H1 (cell line): ENCODE results near the gene DCDC2. TPM values are rescaled to one million over a fixed set of nuclear protein-coding genes. Genes with fewer than 3 reads are reported as not detected.

ENCODE experiments used
- polyA plus RNA-seq, 7 experiments: library from polyadenylated mRNA; depleted of rRNA in 3 of 7; stranded (reverse) in 5 of 7; unstranded in 2 of 7; fragments of >200 nt in 5 of 7; fragments of 200-250 nt in 2 of 7; gene quantifications; 1 replicate in 5 of 7; 2 replicates in 1 of 7; 4 replicates in 1 of 7; pipeline versions ENCODE4 v1.2.1 to v1.2.3, GENCODE V29; 2011 to 2013; ENCODE audit warnings: missing spikeins in 2 of 7, mixed read lengths in 2 of 7
- total RNA-seq: library from RNA; stranded (reverse); fragmentation: NEBNext Ultra II Directional; extraction: Animal tissue kit (Norgen Biotek cat#: 25700); gene quantifications from 2 replicates; pipeline ENCODE4 v1.2.1, GENCODE V29; 2021
- TF ChIP-seq, protein P1 (sequence below): IDR thresholded peaks from 2 replicates; pipeline ENCODE4 v1.6.1; 2011; ENCODE audit warnings: low read length, improper control_type of control experiment

DCDC2 gene
- total and polyA plus RNA-seq, 2 of the 8 experiments (the other 6 are each of a cell fraction or from before 2014, with no cell fraction given), result 0.03 to 0.15 TPM

DNA sequence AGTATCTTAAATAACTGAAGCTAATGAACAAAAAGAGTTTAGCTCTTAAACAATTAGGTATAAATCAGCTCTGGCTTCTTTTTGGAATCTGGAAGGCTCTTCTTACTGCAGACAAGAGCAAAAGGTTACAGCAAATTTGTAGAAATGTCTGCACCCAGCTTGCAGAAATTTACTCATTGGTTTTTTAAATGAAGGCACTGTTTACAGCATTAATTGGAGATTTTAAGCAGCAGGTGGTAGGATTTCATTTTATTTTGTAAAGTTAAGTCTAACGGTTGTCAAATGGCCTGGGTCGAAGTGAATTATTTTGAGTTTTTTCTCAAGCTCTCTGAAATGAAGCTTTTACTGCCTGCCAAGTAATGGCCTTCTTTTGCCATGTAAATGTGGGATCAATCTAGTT is 129.7 kb downstream of the DCDC2 start (continued):
- TF ChIP-seq, protein P1, sequence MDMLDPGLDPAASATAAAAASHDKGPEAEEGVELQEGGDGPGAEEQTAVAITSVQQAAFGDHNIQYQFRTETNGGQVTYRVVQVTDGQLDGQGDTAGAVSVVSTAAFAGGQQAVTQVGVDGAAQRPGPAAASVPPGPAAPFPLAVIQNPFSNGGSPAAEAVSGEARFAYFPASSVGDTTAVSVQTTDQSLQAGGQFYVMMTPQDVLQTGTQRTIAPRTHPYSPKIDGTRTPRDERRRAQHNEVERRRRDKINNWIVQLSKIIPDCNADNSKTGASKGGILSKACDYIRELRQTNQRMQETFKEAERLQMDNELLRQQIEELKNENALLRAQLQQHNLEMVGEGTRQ, result no peak
